ENCODE data around the gene ATP10A.

The ATP10A gene

GRCh38 chr15:25664761-25665160, 198.4 kb downstream of the ATP10A start:
- H3K27me3 ChIP-seq (replicated peaks; ENCODE audit: control insufficient read depth, insufficient read depth, low read length): peaks cover 4% of the 10 kb centered on the region
- no peak for DNase-seq (ENCODE audit: low read depth)

GRCh38 chr15:25663515-25663914, 199.6 kb downstream of the ATP10A start:
- DNase-seq (ENCODE audit: low read depth): no peak
- H3K4me3 ChIP-seq (ENCODE audit: low read length): no peak overlapping the region
- H3K36me3 ChIP-seq (ENCODE audit: control insufficient read depth, insufficient read depth, low read length, severe bottlenecking): no peaks in the 10 kb centered on the region
- no peaks in the 10 kb centered on the region for H3K4me1 ChIP-seq (ENCODE audit: control insufficient read depth, insufficient read depth, low read length)
- no peaks in the 10 kb centered on the region for H3K9me3 ChIP-seq (ENCODE audit: control insufficient read depth, low read length)
- peaks cover 6% of the 10 kb centered on the region for H3K27me3 ChIP-seq (replicated peaks; ENCODE audit: control insufficient read depth, insufficient read depth, low read length)
- no peak overlapping the region for H3K9ac ChIP-seq (ENCODE audit: low read length)

More at GRCh38 chr15:25664761-25665160, 198.4 kb downstream of the ATP10A start:
- Histone ChIP-seq H3K4me1 (ENCODE audit: control insufficient read depth, insufficient read depth, low read length) (no peaks in the 10 kb centered on the region), H3K9ac (ENCODE audit: low read length) (no peak overlapping the region), H3K36me3 (ENCODE audit: control insufficient read depth, insufficient read depth, low read length, severe bottlenecking) (no peaks in the 10 kb centered on the region), H3K4me3 (ENCODE audit: low read length) (no peak overlapping the region), H3K9me3 (ENCODE audit: control insufficient read depth, low read length) (no peaks in the 10 kb centered on the region)

- no peaks in the 10 kb centered on the region for H3K9me3 ChIP-seq (ENCODE audit: control insufficient read depth, low read length)
- H3K27me3 ChIP-seq (replicated peaks; ENCODE audit: control insufficient read depth, insufficient read depth, low read length): peaks cover 18% of the 10 kb centered on the region
- no peak overlapping the region for H3K4me3 ChIP-seq (ENCODE audit: low read length)
- peak; percentile 33 for DNase-seq (ENCODE audit: low read depth)
- no peaks in the 10 kb centered on the region for H3K4me1 ChIP-seq (ENCODE audit: control insufficient read depth, insufficient read depth, low read length)
- no peak overlapping the region for H3K9ac ChIP-seq (ENCODE audit: low read length)
- no peaks in the 10 kb centered on the region for H3K36me3 ChIP-seq (ENCODE audit: control insufficient read depth, insufficient read depth, low read length, severe bottlenecking)
Observed at GRCh38 chr15:25661898-25662297, 201.2 kb downstream of the ATP10A start.

- Histone ChIP-seq H3K9me3 (ENCODE audit: control insufficient read depth, low read length) (no peaks in the 10 kb centered on the region), H3K4me1 (ENCODE audit: control insufficient read depth, insufficient read depth, low read length) (no peaks in the 10 kb centered on the region), H3K27me3 (replicated peaks; ENCODE audit: control insufficient read depth, insufficient read depth, low read length) (peaks cover 21% of the 10 kb centered on the region), H3K36me3 (ENCODE audit: control insufficient read depth, insufficient read depth, low read length, severe bottlenecking) (no peaks in the 10 kb centered on the region), H3K4me3 (ENCODE audit: low read length) (no peak overlapping the region), H3K9ac (ENCODE audit: low read length) (no peak overlapping the region)
- no peak for DNase-seq (ENCODE audit: low read depth)
Observed at GRCh38 chr15:25659251-25659650, 203.9 kb downstream of the ATP10A start.

- H3K27me3 ChIP-seq (replicated peaks; ENCODE audit: control insufficient read depth, insufficient read depth, low read length): peaks cover 21% of the 10 kb centered on the region
- no peaks in the 10 kb centered on the region for H3K9me3 ChIP-seq (ENCODE audit: control insufficient read depth, low read length)
- H3K4me3 ChIP-seq (ENCODE audit: low read length): no peak overlapping the region
- H3K36me3 ChIP-seq (ENCODE audit: control insufficient read depth, insufficient read depth, low read length, severe bottlenecking): no peaks in the 10 kb centered on the region
- no peak overlapping the region for H3K9ac ChIP-seq (ENCODE audit: low read length)
- no peaks in the 10 kb centered on the region for H3K4me1 ChIP-seq (ENCODE audit: control insufficient read depth, insufficient read depth, low read length)
- DNase-seq (ENCODE audit: low read depth): no peak
Observed at GRCh38 chr15:25658560-25658959, 204.6 kb downstream of the ATP10A start.

- no peaks in the 10 kb centered on the region for H3K36me3 ChIP-seq (ENCODE audit: control insufficient read depth, insufficient read depth, low read length, severe bottlenecking)
- no peaks in the 10 kb centered on the region for H3K9me3 ChIP-seq (ENCODE audit: control insufficient read depth, low read length)
Observed at GRCh38 chr15:25655207-25655948, 207.7 kb downstream of the ATP10A start.

GRCh38 chr15:25653371-25653770, 209.8 kb downstream of the ATP10A start:
- Histone ChIP-seq H3K4me1 (ENCODE audit: control insufficient read depth, insufficient read depth, low read length) (no peaks in the 10 kb centered on the region), H3K9ac (ENCODE audit: low read length) (no peak overlapping the region), H3K4me3 (ENCODE audit: low read length) (no peak overlapping the region), H3K9me3 (ENCODE audit: control insufficient read depth, low read length) (no peaks in the 10 kb centered on the region), H3K27me3 (replicated peaks; ENCODE audit: control insufficient read depth, insufficient read depth, low read length) (peaks cover 22% of the 10 kb centered on the region), H3K36me3 (ENCODE audit: control insufficient read depth, insufficient read depth, low read length, severe bottlenecking) (no peaks in the 10 kb centered on the region)
- DNase-seq (ENCODE audit: low read depth): no peak

More at GRCh38 chr15:25655207-25655948, 207.7 kb downstream of the ATP10A start:
- no peak for DNase-seq (ENCODE audit: low read depth)
- Histone ChIP-seq H3K27me3 (replicated peaks; ENCODE audit: control insufficient read depth, insufficient read depth, low read length) (peaks cover 21% of the 10 kb centered on the region), H3K9ac (ENCODE audit: low read length) (no peak overlapping the region), H3K4me3 (ENCODE audit: low read length) (no peak overlapping the region), H3K4me1 (ENCODE audit: control insufficient read depth, insufficient read depth, low read length) (no peaks in the 10 kb centered on the region)

GRCh38 chr15:25652704-25653103, 210.4 kb downstream of the ATP10A start:
- no peaks in the 10 kb centered on the region for H3K4me1 ChIP-seq (ENCODE audit: control insufficient read depth, insufficient read depth, low read length)

GRCh38 chr15:25649390-25649789, 213.7 kb downstream of the ATP10A start:
- Histone ChIP-seq H3K4me3 (ENCODE audit: low read length) (no peak overlapping the region), H3K36me3 (ENCODE audit: control insufficient read depth, insufficient read depth, low read length, severe bottlenecking) (no peaks in the 10 kb centered on the region), H3K4me1 (ENCODE audit: control insufficient read depth, insufficient read depth, low read length) (no peaks in the 10 kb centered on the region), H3K9ac (ENCODE audit: low read length) (no peak overlapping the region), H3K27me3 (replicated peaks; ENCODE audit: control insufficient read depth, insufficient read depth, low read length) (peaks cover 10% of the 10 kb centered on the region), H3K9me3 (ENCODE audit: control insufficient read depth, low read length) (no peaks in the 10 kb centered on the region)
- no peak for DNase-seq (ENCODE audit: low read depth)

More at GRCh38 chr15:25652704-25653103, 210.4 kb downstream of the ATP10A start:
- no peak overlapping the region for H3K9ac ChIP-seq (ENCODE audit: low read length)
- H3K27me3 ChIP-seq (replicated peaks; ENCODE audit: control insufficient read depth, insufficient read depth, low read length): peaks cover 17% of the 10 kb centered on the region
- no peak overlapping the region for H3K4me3 ChIP-seq (ENCODE audit: low read length)
- no peaks in the 10 kb centered on the region for H3K9me3 ChIP-seq (ENCODE audit: control insufficient read depth, low read length)
- no peaks in the 10 kb centered on the region for H3K36me3 ChIP-seq (ENCODE audit: control insufficient read depth, insufficient read depth, low read length, severe bottlenecking)
- no peak for DNase-seq (ENCODE audit: low read depth)

GRCh38 chr15:25643120-25643519, 220.0 kb downstream of the ATP10A start:
- DNase-seq (ENCODE audit: low read depth): no peak
- H3K36me3 ChIP-seq (ENCODE audit: control insufficient read depth, insufficient read depth, low read length, severe bottlenecking): no peaks in the 10 kb centered on the region
- no peak overlapping the region for H3K9ac ChIP-seq (ENCODE audit: low read length)
- no peaks in the 10 kb centered on the region for H3K4me1 ChIP-seq (ENCODE audit: control insufficient read depth, insufficient read depth, low read length)
- no peak overlapping the region for H3K4me3 ChIP-seq (ENCODE audit: low read length)
- H3K27me3 ChIP-seq (replicated peaks; ENCODE audit: control insufficient read depth, insufficient read depth, low read length): no peaks in the 10 kb centered on the region
- H3K9me3 ChIP-seq (ENCODE audit: control insufficient read depth, low read length): no peaks in the 10 kb centered on the region

- no peak for DNase-seq (ENCODE audit: low read depth)
- H3K27me3 ChIP-seq (replicated peaks; ENCODE audit: control insufficient read depth, insufficient read depth, low read length): no peaks in the 10 kb centered on the region
- H3K4me1 ChIP-seq (ENCODE audit: control insufficient read depth, insufficient read depth, low read length): no peaks in the 10 kb centered on the region
- H3K4me3 ChIP-seq (ENCODE audit: low read length): no peak overlapping the region
- no peaks in the 10 kb centered on the region for H3K36me3 ChIP-seq (ENCODE audit: control insufficient read depth, insufficient read depth, low read length, severe bottlenecking)
- no peak overlapping the region for H3K9ac ChIP-seq (ENCODE audit: low read length)
- no peaks in the 10 kb centered on the region for H3K9me3 ChIP-seq (ENCODE audit: control insufficient read depth, low read length)
Observed at GRCh38 chr15:25641762-25642161, 221.4 kb downstream of the ATP10A start.

- no peaks in the 10 kb centered on the region for H3K9me3 ChIP-seq (ENCODE audit: control insufficient read depth, low read length)
- H3K4me3 ChIP-seq (ENCODE audit: low read length): no peak overlapping the region
- no peak overlapping the region for H3K9ac ChIP-seq (ENCODE audit: low read length)
- no peak for DNase-seq (ENCODE audit: low read depth)
- no peaks in the 10 kb centered on the region for H3K27me3 ChIP-seq (replicated peaks; ENCODE audit: control insufficient read depth, insufficient read depth, low read length)
- no peaks in the 10 kb centered on the region for H3K4me1 ChIP-seq (ENCODE audit: control insufficient read depth, insufficient read depth, low read length)
- H3K36me3 ChIP-seq (ENCODE audit: control insufficient read depth, insufficient read depth, low read length, severe bottlenecking): no peaks in the 10 kb centered on the region
Observed at GRCh38 chr15:25641361-25641760, 221.8 kb downstream of the ATP10A start.

All from adipocyte (in vitro differentiated cells).